Caco-2 (cell line): ENCODE results near the gene OR2W3. TPM values are rescaled to one million over a fixed set of nuclear protein-coding genes. Genes with fewer than 3 reads are reported as not detected.

Experiments
- BruUV-seq: library from RNA; stranded (reverse); fragments of 400-500 nt; replicated peaks from 2 replicates; lab custom pipeline; 2021; lab: Mats Ljungman, UMichigan
- CTCF ChIA-PET: fragments of 300-600 bp; sonication (Branson Sonifier 250); formaldehyde crosslinking; loops from one replicate; lab custom pipeline; 2022; ENCODE audit warnings: antibody characterized with exemption; lab: Charles Lee
- POLR2A ChIA-PET: fragments of 300-600 bp; sonication (Branson Sonifier 250); formaldehyde crosslinking; loops from one replicate; lab custom pipeline; 2022; ENCODE audit warnings: antibody characterized with exemption; lab: Charles Lee
- DNase-seq, 2 experiments: peaks; one replicate each; pipeline versions ENCODE4 v3.0.0 to v3.0.0-alpha.2; 2020 to 2022
- H3K27me3 ChIP-seq: replicated peaks from 2 replicates; pipeline ENCODE4 v1.6.0; 2011; ENCODE audit warnings: low read length; ENCODE audit not compliant: control insufficient read depth, insufficient read depth
- H3K36me3 ChIP-seq: 2 replicates; pipeline ENCODE4 v1.5.1; 2011; ENCODE audit warnings: low read length; ENCODE audit not compliant: control insufficient read depth, insufficient read depth
- H3K4me1 ChIP-seq: fragments of 250-450 bp; sonication (Bioruptor Pico); 2 replicates; pipeline ENCODE4 v1.5.1; 2020; ENCODE audit warnings: mild to moderate bottlenecking
- H3K4me3 ChIP-seq: 2 replicates; pipeline ENCODE4 v1.5.1; 2011; ENCODE audit warnings: low read depth, mild to moderate bottlenecking, control low read depth, low read length
- H3K9me3 ChIP-seq: fragments of 250-450 bp; sonication (Bioruptor Pico); 2 replicates; pipeline ENCODE4 v1.5.1; 2020; ENCODE audit warnings: mild to moderate bottlenecking, moderate library complexity
- H3K27ac Mint-ChIP-seq: one replicate; pipeline ENCODE4 v1.8.0; 2022; ENCODE audit warnings: mixed read lengths; ENCODE audit not compliant: unreplicated experiment
- H3K27me3 Mint-ChIP-seq: one replicate; pipeline ENCODE4 v1.8.0; 2022; ENCODE audit warnings: mixed read lengths; ENCODE audit not compliant: insufficient read depth, unreplicated experiment
- H3K36me3 Mint-ChIP-seq: one replicate; pipeline ENCODE4 v1.8.0; 2022; ENCODE audit warnings: mild to moderate bottlenecking, mixed read lengths; ENCODE audit not compliant: insufficient read depth, unreplicated experiment
- H3K4me1 Mint-ChIP-seq: one replicate; pipeline ENCODE4 v1.8.0; 2022; ENCODE audit warnings: low read depth, mixed read lengths; ENCODE audit not compliant: unreplicated experiment
- H3K4me3 Mint-ChIP-seq: one replicate; pipeline ENCODE4 v1.8.0; 2022; ENCODE audit warnings: mild to moderate bottlenecking, moderate library complexity, mixed read lengths; ENCODE audit not compliant: unreplicated experiment
- H3K9me3 Mint-ChIP-seq: one replicate; pipeline ENCODE4 v1.8.0; 2022; ENCODE audit warnings: mixed read lengths; ENCODE audit not compliant: unreplicated experiment
- intact Hi-C: fragments of 100-400 bp; cut with micrococcal nuclease; formaldehyde crosslinking; loops from one replicate; pipeline ENCODE4 v1.10.0; 2022; ENCODE audit not compliant: unreplicated experiment
- total RNA-seq: library from RNA; stranded (reverse); gene quantifications from 2 replicates; pipeline ENCODE4 v1.2.3, GENCODE V29; 2022
- TF ChIP-seq, protein P1 (sequence below), 2 experiments: fragments of 200-600 bp in 1 of 2; IDR thresholded peaks; 1 replicate in 1 of 2; 2 replicates in 1 of 2; pipeline versions ENCODE4 v1.5.1 to v1.8.0; 2011 to 2022; ENCODE audit warnings: antibody characterized with exemption in 1 of 2, control low read depth in 1 of 2, inconsistent platforms in 1 of 2, low read depth in 1 of 2, low read length in 1 of 2, mild to moderate bottlenecking in 1 of 2, moderate library complexity in 1 of 2; ENCODE audit not compliant: insufficient read depth in 1 of 2, severe bottlenecking in 1 of 2, unreplicated experiment in 1 of 2

The OR2W3 gene
- total RNA-seq, 1 experiment from 2014 or later = not detected

GRCh38 chr1:247849616-247850015 lies 45.8 kb upstream of the OR2W3 start:
- ChIA-PET CTCF (no interaction called here), POLR2A (no interaction called here)
- TF ChIP-seq, protein P1, sequence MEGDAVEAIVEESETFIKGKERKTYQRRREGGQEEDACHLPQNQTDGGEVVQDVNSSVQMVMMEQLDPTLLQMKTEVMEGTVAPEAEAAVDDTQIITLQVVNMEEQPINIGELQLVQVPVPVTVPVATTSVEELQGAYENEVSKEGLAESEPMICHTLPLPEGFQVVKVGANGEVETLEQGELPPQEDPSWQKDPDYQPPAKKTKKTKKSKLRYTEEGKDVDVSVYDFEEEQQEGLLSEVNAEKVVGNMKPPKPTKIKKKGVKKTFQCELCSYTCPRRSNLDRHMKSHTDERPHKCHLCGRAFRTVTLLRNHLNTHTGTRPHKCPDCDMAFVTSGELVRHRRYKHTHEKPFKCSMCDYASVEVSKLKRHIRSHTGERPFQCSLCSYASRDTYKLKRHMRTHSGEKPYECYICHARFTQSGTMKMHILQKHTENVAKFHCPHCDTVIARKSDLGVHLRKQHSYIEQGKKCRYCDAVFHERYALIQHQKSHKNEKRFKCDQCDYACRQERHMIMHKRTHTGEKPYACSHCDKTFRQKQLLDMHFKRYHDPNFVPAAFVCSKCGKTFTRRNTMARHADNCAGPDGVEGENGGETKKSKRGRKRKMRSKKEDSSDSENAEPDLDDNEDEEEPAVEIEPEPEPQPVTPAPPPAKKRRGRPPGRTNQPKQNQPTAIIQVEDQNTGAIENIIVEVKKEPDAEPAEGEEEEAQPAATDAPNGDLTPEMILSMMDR (IDR thresholded peaks at IDR 0.05; ENCODE audit: insufficient read depth in 1 of 2, low read depth in 1 of 2, low read length in 1 of 2, severe bottlenecking in 1 of 2, unreplicated experiment in 1 of 2) = no peak
- H3K27ac Mint-ChIP-seq = no peak overlapping the region
- no peaks in the 10 kb centered on the region for H3K36me3 ChIP-seq
- no peaks in the 10 kb centered on the region for H3K4me1 ChIP-seq
- peaks cover 4% of the 10 kb centered on the region for H3K27me3 Mint-ChIP-seq
- H3K36me3 Mint-ChIP-seq = no peaks in the 10 kb centered on the region
- DNase-seq = no peak
- H3K4me1 Mint-ChIP-seq = no peaks in the 10 kb centered on the region
- no peak overlapping the region for H3K4me3 Mint-ChIP-seq
- intact Hi-C loops = no loop called here
- peaks cover 11% of the 10 kb centered on the region for H3K9me3 Mint-ChIP-seq
- no peaks in the 10 kb centered on the region for H3K27me3 ChIP-seq
- no TSS peak for BruUV-seq
- no peaks in the 10 kb centered on the region for H3K9me3 ChIP-seq
- no peak overlapping the region for H3K4me3 ChIP-seq

- Mint-ChIP-seq H3K9me3 (peaks cover 11% of the 10 kb centered on the region), H3K4me1 (no peaks in the 10 kb centered on the region), H3K27me3 (peaks cover 9% of the 10 kb centered on the region), H3K4me3 (no peak overlapping the region), H3K36me3 (no peaks in the 10 kb centered on the region), H3K27ac (no peak overlapping the region)
- TF ChIP-seq, protein P1 (IDR thresholded peaks at IDR 0.05; ENCODE audit: insufficient read depth in 1 of 2, low read depth in 1 of 2, low read length in 1 of 2, severe bottlenecking in 1 of 2, unreplicated experiment in 1 of 2) = no peak
- POLR2A ChIA-PET = no interaction called here
- Histone ChIP-seq H3K9me3 (no peaks in the 10 kb centered on the region), H3K36me3 (no peaks in the 10 kb centered on the region), H3K4me1 (no peaks in the 10 kb centered on the region), H3K27me3 (no peaks in the 10 kb centered on the region), H3K4me3 (no peak overlapping the region)
- CTCF ChIA-PET = no interaction called here
- DNase-seq = no peak
- BruUV-seq = no TSS peak
- intact Hi-C loops = no loop called here
Measured at GRCh38 chr1:247854899-247855545, 40.4 kb upstream of the OR2W3 start.

DNA sequence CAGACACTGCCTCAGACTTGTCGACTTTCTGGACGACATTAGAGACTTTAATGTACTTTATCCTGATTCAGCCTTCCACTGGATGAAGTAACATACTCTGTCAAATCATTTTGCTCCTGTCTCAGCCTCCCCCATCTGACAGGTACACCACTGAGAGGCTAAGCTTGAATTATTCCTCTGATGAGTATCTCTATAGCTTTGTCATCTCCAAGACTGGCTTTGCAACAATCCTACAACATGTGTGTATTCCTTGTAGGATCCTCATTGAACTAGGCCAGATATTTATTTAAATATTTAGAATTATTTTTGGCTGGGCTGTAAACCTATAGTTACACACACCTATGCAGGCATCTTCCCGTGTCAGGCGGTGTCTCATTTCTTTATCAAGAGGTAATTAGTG lies 39.5 kb upstream of the OR2W3 start:
- ChIA-PET CTCF (no interaction called here), POLR2A (no interaction called here)
- no peaks in the 10 kb centered on the region for H3K27me3 ChIP-seq
- H3K9me3 ChIP-seq = no peaks in the 10 kb centered on the region
- Mint-ChIP-seq H3K9me3 (peaks cover 11% of the 10 kb centered on the region), H3K27me3 (peaks cover 10% of the 10 kb centered on the region), H3K4me1 (no peaks in the 10 kb centered on the region), H3K4me3 (peak overlapping the region; percentile 66), H3K27ac (no peak overlapping the region), H3K36me3 (no peaks in the 10 kb centered on the region)
- TF ChIP-seq, protein P1 (IDR thresholded peaks at IDR 0.05; ENCODE audit: insufficient read depth in 1 of 2, low read depth in 1 of 2, low read length in 1 of 2, severe bottlenecking in 1 of 2, unreplicated experiment in 1 of 2) = no peak
- no peak overlapping the region for H3K4me3 ChIP-seq
- no peaks in the 10 kb centered on the region for H3K36me3 ChIP-seq
- DNase-seq = no peak
- intact Hi-C loops = no loop called here
- no TSS peak for BruUV-seq
- H3K4me1 ChIP-seq = no peaks in the 10 kb centered on the region
